Heart right ventricle (tissue), 16 donors: ENCODE data around the gene ITIH5. TPM values are rescaled to one million over a fixed set of nuclear protein-coding genes. Genes with fewer than 3 reads are reported as not detected.

ENCODE experiments used
- ATAC-seq, 8 donors: fragments of 200-7000 bp; cut with Tn5 transposase; one replicate each; pipeline ENCODE4 v1.9.1; 2020; ENCODE audit warnings: mild to moderate bottlenecking in 8 of 8, moderate library complexity in 8 of 8, moderate number of reproducible peaks in 1 of 8
- DNase-seq, 2 donors: peaks; one replicate each; pipeline ENCODE4 v3.0.0-alpha.2; 2020
- H3K27ac ChIP-seq, 10 donors: fragments of 200-600 bp; sonication (generic) in 2 of 10; one replicate each; pipeline versions ENCODE4 v1.5.0 to v1.8.0; 2020 to 2022; ENCODE audit warnings: mild to moderate bottlenecking in 3 of 10
- H3K27me3 ChIP-seq, 7 donors: fragments of 200-600 bp; one replicate each; pipeline ENCODE4 v1.8.0; 2021 to 2022; ENCODE audit warnings: mild to moderate bottlenecking in 2 of 7
- H3K36me3 ChIP-seq, 9 donors: fragments of 200-600 bp; sonication (generic) in 1 of 9; one replicate each; pipeline versions ENCODE4 v1.5.0 to v1.8.0; 2020 to 2022; ENCODE audit warnings: mild to moderate bottlenecking in 2 of 9
- H3K4me1 ChIP-seq, 9 donors: fragments of 200-600 bp; sonication (generic) in 1 of 9; one replicate each; pipeline versions ENCODE4 v1.5.0 to v1.8.0; 2020 to 2022; ENCODE audit warnings: mild to moderate bottlenecking in 4 of 9
- H3K4me3 ChIP-seq, 10 donors: fragments of 200-600 bp; sonication (generic) in 2 of 10; one replicate each; pipeline versions ENCODE4 v1.5.0 to v1.8.0; 2020 to 2022; ENCODE audit warnings: mild to moderate bottlenecking in 7 of 10, moderate library complexity in 2 of 10
- H3K9me3 ChIP-seq, 11 donors: fragments of 200-600 bp in 10 of 11; sonication (generic) in 2 of 11; one replicate each; pipeline versions ENCODE4 v1.5.0 to v1.8.0; 2013 to 2022; ENCODE audit warnings: mild to moderate bottlenecking in 2 of 11, control low read depth in 1 of 11, moderate library complexity in 1 of 11
- CTCF ChIP-seq, 9 donors: fragments of 200-600 bp; sonication (generic) in 2 of 9; IDR thresholded peaks; one replicate each; pipeline versions ENCODE4 v1.5.0 to v1.8.0; 2021 to 2022; ENCODE audit warnings: antibody characterized with exemption in 9 of 9, mild to moderate bottlenecking in 5 of 9, moderate library complexity in 1 of 9
- WGBS, 2 donors: extraction: QIAGEN DNeasy Blood & Tissue Kit; methylation state at CpG; one replicate each; pipeline ENCODE4 v1.1.7; 2013; ENCODE audit warnings: inconsistent platforms in 1 of 2; 5-methylcytosine and 5-hydroxymethylcytosine counted together
- intact Hi-C, 10 donors: fragments of 100-400 bp; cut with DNase I; formaldehyde crosslinking; loops; one replicate each; pipeline versions ENCODE4 v1.11.1 to v1.14.2; 2022
- polyA plus RNA-seq, 2 donors: library from polyadenylated mRNA; stranded (reverse); fragments of 200-250 nt; gene quantifications; one replicate each; pipeline ENCODE4 v1.2.3, GENCODE V29; 2013
- total RNA-seq, 10 donors: library from RNA; stranded (reverse); fragmentation: NEBNext Ultra II Directional in 3 of 10; extraction: Animal tissue kit (Norgen Biotek cat#: 25700) in 3 of 10; gene quantifications; one replicate each; pipeline versions ENCODE4 v1.2.1 to v1.2.4, GENCODE V29; 2021 to 2023
- donor health status: Arrhythmogenic right ventricular cardiomyopathy.
- donor health status: ischemic (EF 13 %, LVEDD 7.1; RV severe dilation, severe dysfunction).
- donor health status: healthy with polysubstance abuse.
- donor health status: DM: no; HTN: yes; CAD: no.
- donor health status: DM: no; HTN: no; CAD: no.
- donor health status: ischemic (EF 25% LVEDD 6.9; RV normal size, moderate dysfunction).
- donor health status: ischemic (EF 25% LVEDD 5.7; RV mildly dilated, moderate dysfunction).
- donor health status: healthy.
- donor health status: DM: yes; HTN: yes; CAD: no.
- donor health status: Ischemic cardiomyopathy.
- donor health status: ischemic (EF 35%, LVEDD 5.7; RV mildly dilated, moderate dysfunction).
- donor health status: nonischemic (EF 11% LVEDD 7.7; RV severe dilation, severe dysfunction).
- donor health status: DM: yes; HTN: yes; CAD: no.
- donor health status: PGD.
- donor health status: ischemic (EF 29% LVEDD 5.4; RV normal size, mild dysfunction).
- donor health status: nonischemic (EF 23%, LVEDD 6.1; RV moderate dilation, normal function).

ITIH5 gene
- total and polyA plus RNA-seq, 12 donors: 2.8 to 21.3 (median 12.2) TPM

GRCh38 chr10:7580520-7580919, 86.2 kb downstream of the ITIH5 start:
- Histone ChIP-seq H3K4me3 (no peak overlapping the region), H3K36me3 (peaks cover 0 to 58% (median 0%) of the 10 kb centered on the region in 9 donors), H3K27me3 (no peaks in the 10 kb centered on the region), H3K9me3 (no peaks in the 10 kb centered on the region), H3K4me1 (peaks cover 0 to 3% (median 0%) of the 10 kb centered on the region in 9 donors), H3K27ac (no peak overlapping the region)
- no peak for DNase-seq
- TF ChIP-seq CTCF (IDR thresholded peaks at IDR 0.05): no peak
- intact Hi-C loops: no loop called here
- ATAC-seq: no peak
- 60 to 64% methylated on average over 5 of the region's 5 CpGs for WGBS, 2 donors

- 94 to 96% methylated on average over 25 of the region's 25 CpGs for WGBS, 2 donors
- Histone ChIP-seq H3K27me3 (no peaks in the 10 kb centered on the region), H3K9me3 (no peaks in the 10 kb centered on the region), H3K4me1 (peaks cover 0 to 3% (median 0%) of the 10 kb centered on the region in 9 donors), H3K4me3 (no peak overlapping the region), H3K36me3 (peaks cover 0 to 56% (median 0%) of the 10 kb centered on the region in 9 donors), H3K27ac (no peak overlapping the region)
- no peak for TF ChIP-seq CTCF (IDR thresholded peaks at IDR 0.05)
- ATAC-seq (no peak), DNase-seq (no peak)
- intact Hi-C loops: no loop called here
Observed at GRCh38 chr10:7579681-7580080, 87.1 kb downstream of the ITIH5 start.

- ATAC-seq (no peak), DNase-seq (no peak)
- intact Hi-C loops: no loop called here
- WGBS, 2 donors: 96 to 98% methylated on average over 5 of the region's 5 CpGs
- Histone ChIP-seq H3K27ac (no peak overlapping the region), H3K36me3 (peaks cover 0 to 55% (median 0%) of the 10 kb centered on the region in 9 donors), H3K9me3 (no peaks in the 10 kb centered on the region), H3K4me3 (no peak overlapping the region), H3K27me3 (no peaks in the 10 kb centered on the region), H3K4me1 (peaks cover 0 to 1% (median 0%) of the 10 kb centered on the region in 9 donors)
- TF ChIP-seq CTCF (IDR thresholded peaks at IDR 0.05): no peak
Observed at GRCh38 chr10:7577579-7577978, 89.2 kb downstream of the ITIH5 start.

GRCh38 chr10:7577176-7577575, 89.6 kb downstream of the ITIH5 start:
- ATAC-seq (no peak), DNase-seq (no peak)
- no peak overlapping the region for H3K4me3 ChIP-seq
- H3K36me3 ChIP-seq: peaks cover 0 to 54% (median 0%) of the 10 kb centered on the region in 9 donors
- intact Hi-C loops: no loop called here
- TF ChIP-seq CTCF (IDR thresholded peaks at IDR 0.05): no peak
- peaks cover 0 to 5% (median 0%) of the 10 kb centered on the region in 9 donors for H3K4me1 ChIP-seq
- WGBS, 2 donors: 76 to 79% methylated on average over 4 of the region's 4 CpGs
- no peaks in the 10 kb centered on the region for H3K9me3 ChIP-seq
- no peaks in the 10 kb centered on the region for H3K27me3 ChIP-seq
- H3K27ac ChIP-seq: no peak overlapping the region
